HG02981 (cell line): ENCODE results near the gene EPC1.
A peak's percentile ranks its signal among the peaks of the same experiment; 100 is the strongest.

Experiments used
- ATAC-seq: cut with Tn5 transposase; IDR thresholded peaks from one replicate; pipeline ENCODE4 v1.9.1; 2021; ENCODE audit warnings: mild to moderate bottlenecking, moderate library complexity; ENCODE audit not compliant: unreplicated experiment

Gene EPC1

GRCh38 chr10:32295027-32295426 lies 51.9 kb downstream of the EPC1 start:
- ATAC-seq, result no peak

- no peak for ATAC-seq
Measured at GRCh38 chr10:32293581-32293980, 53.4 kb downstream of the EPC1 start.

- no peak for ATAC-seq
Measured at GRCh38 chr10:32279795-32280194, 67.2 kb downstream of the EPC1 start.

- ATAC-seq, result no peak
Measured at GRCh38 chr10:32273336-32273735, 73.6 kb downstream of the EPC1 start.

- no peak for ATAC-seq
Measured at GRCh38 chr10:32271617-32272016, 75.3 kb downstream of the EPC1 start.

GRCh38 chr10:32269343-32270100 lies 77.4 kb downstream of the EPC1 start:
- no peak for ATAC-seq

- ATAC-seq, result no peak
Measured at GRCh38 chr10:32268788-32269187, 78.2 kb downstream of the EPC1 start.

GRCh38 chr10:32266979-32267378 lies 80.0 kb downstream of the EPC1 start:
- no peak for ATAC-seq

- no peak for ATAC-seq
Measured at GRCh38 chr10:32266566-32266965, 80.4 kb downstream of the EPC1 start.

GRCh38 chr10:32265756-32266155 lies 81.2 kb downstream of the EPC1 start:
- ATAC-seq, result no peak

GRCh38 chr10:32263300-32263699 lies 83.7 kb downstream of the EPC1 start:
- no peak for ATAC-seq

- no peak for ATAC-seq
Measured at GRCh38 chr10:32259551-32259950, 87.4 kb downstream of the EPC1 start.

- peak; percentile 63 for ATAC-seq
Measured at GRCh38 chr10:32256613-32257437, 90.1 kb downstream of the EPC1 start.

GRCh38 chr10:32253821-32254220 lies 93.1 kb downstream of the EPC1 start:
- ATAC-seq, result no peak

GRCh38 chr10:32253276-32253675 lies 93.7 kb downstream of the EPC1 start:
- no peak for ATAC-seq

- peak; percentile 80 for ATAC-seq
Measured at GRCh38 chr10:32250489-32250888, 96.5 kb downstream of the EPC1 start.

- no peak for ATAC-seq
Measured at GRCh38 chr10:32246685-32247084, 100.3 kb downstream of the EPC1 start.

GRCh38 chr10:32245760-32246159 lies 101.2 kb downstream of the EPC1 start:
- ATAC-seq, result no peak

- ATAC-seq, result peak; percentile 34
Measured at GRCh38 chr10:32244421-32245207, 102.3 kb downstream of the EPC1 start.

- no peak for ATAC-seq
Measured at GRCh38 chr10:32244011-32244410, 102.9 kb downstream of the EPC1 start.

GRCh38 chr10:32241946-32242345 lies 105.0 kb downstream of the EPC1 start:
- ATAC-seq, result no peak
